SK-N-SH (cell line): ENCODE results near the gene ATOH1. TPM values are rescaled to one million over a fixed set of nuclear protein-coding genes. Genes with fewer than 3 reads are reported as not detected.

Source experiments
- CTCF ChIA-PET: fragments of 300-600, 350-600 bp; formaldehyde crosslinking; extraction: SDS; loops from one replicate; lab custom pipeline; 2021; lab: Yijun Ruan, JAX
- POLR2A ChIA-PET: fragments of 350-600 bp; sonication (Branson Sonifier 250); formaldehyde crosslinking; extraction: SDS; loops from one replicate; lab custom pipeline; 2020; ENCODE audit warnings: antibody characterized with exemption, inconsistent platforms; lab: Yijun Ruan, JAX
- DNase-seq: peaks from one replicate; pipeline ENCODE4 v3.0.0; 2012
- H2AFZ ChIP-seq: fragments of 200-600 bp; sonication (generic); 2 replicates; pipeline ENCODE4 v1.8.1; 2016; ENCODE audit warnings: antibody characterized with exemption, mild to moderate bottlenecking, low read depth
- H3F3A ChIP-seq: fragments of 200-600 bp; sonication (generic); replicated peaks from 2 replicates; pipeline ENCODE3; 2016; ENCODE audit warnings: antibody characterized with exemption, mild to moderate bottlenecking; ENCODE audit not compliant: insufficient read depth
- H3K27ac ChIP-seq, 2 experiments: fragments of 200-500 bp in 1 of 2; fragments of 200-600 bp in 1 of 2; sonication (Bioruptor generic) in 1 of 2; sonication (generic), shearing (Covaris generic) in 1 of 2; 2 replicates each; pipeline versions ENCODE4 v1.5.1 to v1.6.1; 2014 to 2016; ENCODE audit warnings: low read depth in 2 of 2, inconsistent platforms in 1 of 2, low read length in 1 of 2, mild to moderate bottlenecking in 1 of 2, mixed read lengths in 1 of 2
- H3K27me3 ChIP-seq: fragments of 200-600 bp; sonication (generic), shearing (Covaris generic); 2 replicates; pipeline ENCODE4 v1.6.1; 2016; ENCODE audit warnings: mixed run types; ENCODE audit not compliant: insufficient read depth
- H3K36me3 ChIP-seq, 2 experiments: fragments of 200-500 bp in 1 of 2; fragments of 200-600 bp in 1 of 2; sonication (Bioruptor generic) in 1 of 2; sonication (generic) in 1 of 2; replicated peaks in 1 of 2; 2 replicates each; pipeline versions ENCODE3 to v1.5.1; 2014 to 2016; ENCODE audit warnings: low read length in 1 of 2, mild to moderate bottlenecking in 1 of 2; ENCODE audit not compliant: insufficient read depth in 2 of 2, control insufficient read depth in 1 of 2
- H3K4me1 ChIP-seq, 2 experiments: fragments of 200-500 bp in 1 of 2; fragments of 200-600 bp in 1 of 2; sonication (Bioruptor generic) in 1 of 2; sonication (generic), shearing (Covaris generic) in 1 of 2; 2 replicates each; pipeline versions ENCODE4 v1.5.1 to v1.6.1; 2014 to 2016; ENCODE audit warnings: low read depth in 1 of 2, low read length in 1 of 2, mixed run types in 1 of 2; ENCODE audit not compliant: insufficient read depth in 2 of 2, control insufficient read depth in 1 of 2
- H3K4me2 ChIP-seq: fragments of 200-600 bp; sonication (generic), shearing (Covaris generic); 2 replicates; pipeline ENCODE4 v1.6.1; 2017; ENCODE audit warnings: mixed run types
- H3K4me3 ChIP-seq, 2 experiments: fragments of 200-500 bp in 1 of 2; fragments of 200-600 bp in 1 of 2; sonication (Bioruptor generic) in 1 of 2; sonication (generic), shearing (Covaris generic) in 1 of 2; 2 replicates each; pipeline versions ENCODE4 v1.5.1 to v1.8.1; 2014 to 2016; ENCODE audit warnings: low read depth in 2 of 2, inconsistent platforms in 1 of 2, low read length in 1 of 2, mild to moderate bottlenecking in 1 of 2, mixed read lengths in 1 of 2, moderate library complexity in 1 of 2
- H3K79me2 ChIP-seq: fragments of 200-600 bp; sonication (generic); 2 replicates; pipeline ENCODE4 v1.8.1; 2017; ENCODE audit warnings: mild to moderate bottlenecking; ENCODE audit not compliant: insufficient read depth
- H3K9ac ChIP-seq: fragments of 200-600 bp; sonication (generic); 2 replicates; pipeline ENCODE4 v1.6.1; 2017; ENCODE audit warnings: mixed run types
- H3K9me2 ChIP-seq: fragments of 200-600 bp; sonication (generic); 2 replicates; pipeline ENCODE4 v1.6.1; 2017; ENCODE audit warnings: mixed run types
- H3K9me3 ChIP-seq: fragments of 200-600 bp; sonication (generic); 2 replicates; pipeline ENCODE4 v1.6.1; 2017; ENCODE audit warnings: mixed run types, mild to moderate bottlenecking, moderate library complexity
- H4K20me1 ChIP-seq: fragments of 200-600 bp; sonication (generic); 2 replicates; pipeline ENCODE4 v1.6.1; 2017; ENCODE audit warnings: mild to moderate bottlenecking, mixed run types; ENCODE audit not compliant: insufficient read depth
- EP300 ChIP-seq, 2 experiments: IDR thresholded peaks; 2 replicates each; pipeline versions ENCODE4 v1.4.0 to v1.6.1; 2012; ENCODE audit warnings: borderline replicate concordance in 1 of 2, low read depth in 1 of 2, low read length in 1 of 2
- GATA2 ChIP-seq: sonication (generic); formaldehyde crosslinking; IDR thresholded peaks from 2 replicates; pipeline ENCODE4 v1.5.0; 2020; ENCODE audit warnings: mild to moderate bottlenecking, missing genetic modification reagents
- MAX ChIP-seq: IDR thresholded peaks from 2 replicates; pipeline ENCODE4 v1.4.0; 2012; ENCODE audit warnings: low read depth
- MEF2A ChIP-seq: IDR thresholded peaks from 2 replicates; pipeline ENCODE4 v1.4.0; 2012; ENCODE audit warnings: low read depth, borderline replicate concordance
- PBX3 ChIP-seq: IDR thresholded peaks from 2 replicates; pipeline ENCODE4; 2012
- REST ChIP-seq: IDR thresholded peaks from 2 replicates; pipeline ENCODE4 v1.6.1; 2012; ENCODE audit warnings: mild to moderate bottlenecking, low read depth, low read length, moderate library complexity
- SMC3 ChIP-seq: IDR thresholded peaks from 2 replicates; pipeline ENCODE4 v1.6.1; 2012; ENCODE audit warnings: low read depth, low read length, improper control_type of control experiment
- YY1 ChIP-seq: IDR thresholded peaks from 2 replicates; pipeline ENCODE4 v1.4.0; 2012; ENCODE audit warnings: low read depth, mild to moderate bottlenecking
- WGBS: methylation state at CpG from one replicate; pipeline ENCODE4 v1.1.6; 2017; ENCODE audit warnings: low lambda C conversion rate; 5-methylcytosine and 5-hydroxymethylcytosine counted together
- polyA plus RNA-seq, 3 experiments: library from polyadenylated mRNA; depleted of rRNA; stranded (reverse); fragments of >200 nt; gene quantifications; 2 replicates each; pipeline ENCODE4 v1.2.3, GENCODE V29; 2012

ATOH1 gene
- polyA plus RNA-seq (2012; rRNA removed) = not detected in 2 replicates
- polyA plus RNA-seq (2012; cell fraction: cytosol; rRNA removed) = not detected in 2 replicates
- not detected in 2 replicates for polyA plus RNA-seq (2012; cell fraction: nucleus; rRNA removed)

GRCh38 chr4:93828332-93828994 lies at the start of gene ATOH1:
TSS of gene ATOH1 (plus strand) at chr4:93828753. CDS start at chr4:93828927, 174 bp downstream.
- H2AFZ ChIP-seq = peak within 1 kb of the TSS; percentile 70; the same call in 1 of the 2 replicates

More at GRCh38 chr4:93828332-93828994, at the start of gene ATOH1:
- H3K79me2 ChIP-seq = no peaks in the 10 kb centered on the region
- no peak within 1 kb of the TSS for H3K27ac ChIP-seq
- TF ChIP-seq SMC3 (no peak), MAX (peak; percentile 37), MEF2A (no peak), REST (no peak), GATA2 (CRISPR knock-in tag) (no peak), YY1 (no peak), EP300 (IDR thresholded peaks at IDR 0.05; ENCODE audit: borderline replicate concordance in 1 of 2, low read depth in 1 of 2, low read length in 1 of 2) (no peak), PBX3 (no peak)
- H3K9ac ChIP-seq = no peak within 1 kb of the TSS
- ChIA-PET CTCF (interaction anchor here (0.6 to 1.6 kb wide), 6 partner anchors 9 to 305 kb away, joined by 3 to 4 read pairs (median 3); no protein-coding TSS in a partner anchor), POLR2A (no interaction called here)
- no peaks in the 10 kb centered on the region for H3K9me2 ChIP-seq
- no peaks in the 10 kb centered on the region for H3K9me3 ChIP-seq
- peak within 1 kb of the TSS; percentile 43 to 59 for H3K4me3 ChIP-seq
- peaks cover 58% of the 10 kb centered on the region for H3K27me3 ChIP-seq
- WGBS = 2% methylated on average over 41 of the region's 46 CpGs
- peaks cover 0 to 18% of the 10 kb centered on the region in 2 experiments; a peak in 1 of 4 replicates for H3K4me1 ChIP-seq
- DNase-seq = peak; percentile 76
- H4K20me1 ChIP-seq = no peaks in the 10 kb centered on the region
- no peaks in the 10 kb centered on the region for H3F3A ChIP-seq
- no peaks in the 10 kb centered on the region for H3K36me3 ChIP-seq
- H3K4me2 ChIP-seq = peak within 1 kb of the TSS; percentile 81
